Activated CD8-positive, alpha-beta memory T cell treated with anti-CD3 and anti-CD28 coated beads, Interleukin-2, amount 50 U/mL, for 1 hour (primary cell): ENCODE results near the gene TMEM30A.

Source experiments
- DNase-seq: peaks from one replicate; pipeline ENCODE4 v3.0.0-alpha.2; 2020; ENCODE audit errors: extremely low read depth

Gene TMEM30A

DNA sequence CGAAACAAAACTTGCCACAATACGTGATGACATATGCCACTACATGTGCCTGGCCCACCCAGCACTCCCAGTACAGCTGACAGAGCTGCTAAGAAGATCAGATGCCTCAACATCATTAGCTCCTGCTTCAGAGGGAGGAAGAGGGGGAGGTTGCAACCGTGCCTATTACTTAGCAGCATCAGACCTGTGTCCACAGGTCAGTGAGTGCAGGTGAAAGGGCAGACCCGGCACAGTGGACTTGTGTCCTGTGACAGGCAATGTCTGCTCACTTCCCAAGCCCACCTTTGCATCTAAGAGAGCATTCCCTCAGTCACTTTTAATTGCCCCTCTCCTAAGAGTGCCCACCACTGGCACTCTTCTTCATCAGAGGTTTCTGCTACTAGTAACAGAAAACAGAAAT lies 69.3 kb downstream of the TMEM30A start:
- no peak for DNase-seq

GRCh38 chr6:75213732-75214131 lies 70.9 kb downstream of the TMEM30A start:
- no peak for DNase-seq

DNA sequence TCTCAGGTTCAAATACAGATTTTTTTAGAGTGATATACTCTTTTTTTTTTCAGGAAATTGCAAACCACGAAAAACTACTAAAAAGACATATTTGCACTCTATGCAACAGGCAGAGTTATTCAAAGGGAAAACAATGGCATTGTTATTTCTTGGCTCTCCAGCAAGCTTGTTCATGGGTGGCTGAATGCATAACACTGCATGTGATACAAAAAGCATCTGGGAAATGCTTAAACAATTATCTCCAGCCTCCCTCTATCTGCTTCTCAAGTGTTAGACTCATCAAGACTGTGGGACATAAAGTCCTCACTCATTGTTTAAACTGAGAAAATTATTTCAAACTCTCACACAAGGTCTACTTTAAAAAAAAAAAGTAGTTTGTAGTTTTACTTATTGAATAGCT lies 71.5 kb downstream of the TMEM30A start:
- no peak for DNase-seq

DNA sequence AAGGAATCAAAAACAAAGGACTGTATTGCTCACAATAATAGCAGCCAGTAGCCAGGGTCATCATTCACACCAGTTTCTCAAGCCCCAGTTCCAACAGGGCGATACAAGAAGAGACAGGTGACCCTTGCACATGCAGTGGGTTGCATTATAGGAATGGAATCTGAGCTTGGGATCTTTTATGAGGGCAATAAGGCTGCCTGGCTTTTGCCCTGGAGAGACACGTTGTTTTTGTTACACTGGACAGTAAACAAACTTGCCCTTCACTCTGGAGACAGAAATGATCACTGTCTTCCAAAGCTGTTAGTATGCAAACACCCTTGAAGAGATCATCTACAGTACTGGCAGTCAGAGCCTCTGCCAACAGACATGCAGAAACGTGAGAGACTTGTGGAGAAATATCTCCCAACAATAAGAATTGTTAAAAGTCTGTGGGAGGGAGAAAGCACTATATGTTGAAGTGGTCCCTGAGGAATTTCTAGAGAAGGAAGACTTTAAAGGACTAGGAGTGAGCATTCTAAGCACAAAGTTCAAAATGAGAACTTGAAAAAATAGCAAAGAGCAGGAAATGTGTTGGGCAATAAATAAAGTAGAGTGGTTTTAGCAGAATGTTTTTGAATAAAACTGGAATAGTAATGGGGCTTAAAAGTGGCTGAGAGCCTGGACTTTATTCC lies 72.5 kb downstream of the TMEM30A start:
- DNase-seq: no peak

- peak; percentile 29 for DNase-seq
These were observed 73.5 kb downstream of the TMEM30A start for GRCh38 chr6:75210885-75211739.

GRCh38 chr6:75209184-75209723 lies 75.3 kb downstream of the TMEM30A start:
- DNase-seq: no peak

- peak; percentile 33 for DNase-seq
These were observed 76.1 kb downstream of the TMEM30A start for GRCh38 chr6:75208298-75209183.

DNA sequence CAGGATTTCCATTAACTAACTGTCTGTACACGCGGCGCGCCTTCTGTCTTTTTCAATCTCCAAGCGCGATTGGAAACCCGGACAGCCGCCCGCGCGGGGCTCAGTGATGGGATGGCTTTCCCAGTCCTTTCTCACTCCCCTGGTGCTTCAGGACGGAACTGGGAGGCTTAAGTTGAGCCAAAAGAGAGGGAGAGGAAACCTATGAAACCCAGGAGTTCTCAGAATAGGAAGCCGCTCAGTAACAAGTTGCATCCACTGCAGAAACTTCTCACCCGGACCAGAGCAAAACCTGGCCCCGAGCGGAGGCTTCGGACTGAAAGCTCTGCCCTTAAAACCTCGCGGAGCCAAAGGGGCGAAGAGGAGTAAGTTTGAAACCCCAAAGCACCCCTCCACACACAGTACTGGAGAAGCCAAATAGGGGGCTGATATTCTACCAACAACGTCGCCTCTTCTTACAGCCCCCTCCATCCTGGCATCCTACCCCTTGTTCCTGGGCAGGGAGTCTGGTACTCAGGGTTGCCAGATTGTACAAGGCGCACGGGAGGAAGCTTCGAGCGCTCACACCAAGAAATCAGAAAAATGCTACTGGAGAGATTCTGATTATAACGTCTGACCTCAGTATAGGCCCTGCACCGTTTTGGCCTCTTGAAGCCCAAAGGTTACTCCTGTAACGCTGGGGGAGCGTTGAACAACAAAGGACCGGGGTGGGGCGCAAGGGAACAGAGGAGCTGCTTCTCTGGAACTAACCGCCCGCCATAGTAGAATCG lies 77.8 kb downstream of the TMEM30A start:
- no peak for DNase-seq

DNA sequence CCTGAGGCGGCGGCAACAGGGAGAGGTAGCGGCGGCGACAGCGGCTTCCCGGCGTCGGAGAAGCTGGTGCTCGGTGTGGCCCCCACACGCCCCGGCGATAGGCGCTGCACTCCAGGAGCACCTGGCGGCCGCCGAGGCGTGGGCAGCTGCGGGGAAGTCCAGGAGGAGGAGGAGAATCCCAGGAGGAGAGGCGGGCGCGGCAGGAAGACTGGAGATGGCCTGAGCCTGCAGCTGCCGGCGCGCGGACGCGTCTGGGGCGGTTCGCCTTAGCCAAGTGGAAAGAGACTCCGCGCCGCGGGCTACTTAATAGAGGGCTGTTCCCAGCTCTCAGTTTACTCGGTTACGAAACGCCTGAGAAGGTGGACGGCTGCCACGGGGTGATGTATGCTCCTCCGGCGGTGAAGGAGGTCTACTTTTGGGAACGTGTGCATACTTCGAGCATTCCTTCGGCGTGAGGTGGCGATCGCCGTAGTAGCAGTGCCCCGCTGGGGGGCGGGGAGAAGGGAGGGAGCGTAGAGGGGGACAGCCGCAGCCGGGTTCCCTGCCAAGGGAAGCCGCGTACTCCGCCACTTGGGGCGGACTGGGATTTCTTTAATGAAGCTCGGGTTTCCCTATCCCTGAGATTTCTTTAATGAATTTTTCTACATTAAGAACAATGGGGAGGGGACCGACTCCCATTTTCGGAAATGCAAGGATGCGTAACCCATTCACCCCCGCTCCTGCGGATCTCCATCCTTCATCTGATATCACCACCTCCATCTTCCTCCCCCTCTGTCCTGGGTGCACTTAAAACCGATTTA lies 78.6 kb downstream of the TMEM30A start, which contains the start of gene COL12A1:
COL12A1 (minus strand) TSS at position 278 of the 800 bp plus-strand sequence. CDS start 3,261 bp downstream, outside the sequence.
- DNase-seq: no peak

DNA sequence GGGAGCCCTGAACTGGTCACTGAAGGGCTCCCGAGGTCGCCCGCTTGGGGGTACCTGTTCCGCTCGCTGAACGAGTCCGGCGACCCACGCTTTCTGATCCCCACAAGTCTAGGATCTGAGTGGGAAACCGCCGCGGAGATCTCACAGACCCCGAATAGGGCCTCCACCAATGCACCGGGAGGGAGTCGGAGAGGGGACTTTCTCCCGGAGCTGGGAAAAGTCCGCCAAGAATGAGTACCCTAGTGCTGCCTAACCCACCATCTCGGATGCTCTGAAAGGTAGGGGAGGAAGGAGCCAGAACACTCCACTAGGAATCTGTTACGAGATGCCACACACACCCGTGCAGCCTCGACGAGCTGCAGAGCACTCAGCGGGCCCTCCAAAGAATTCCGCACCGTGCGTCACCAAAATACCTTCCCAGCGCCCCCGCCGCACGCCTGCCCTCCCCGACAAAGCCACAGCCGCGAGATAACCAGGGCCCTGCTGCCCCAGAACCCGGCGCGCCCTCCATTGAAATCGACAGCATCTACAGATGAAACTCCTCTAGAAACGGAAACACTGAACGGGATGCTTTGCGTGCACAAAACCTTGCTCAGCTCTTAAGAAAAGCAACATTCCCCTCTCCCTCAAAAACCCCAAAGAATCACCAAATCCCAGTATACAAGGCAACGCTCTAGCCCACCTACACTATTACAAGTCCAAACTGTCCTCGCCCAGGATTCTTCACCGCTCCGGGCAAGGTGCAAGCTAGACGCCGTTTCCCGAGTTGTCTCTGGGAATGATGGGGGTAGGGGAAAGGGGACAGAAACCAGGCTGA lies 79.4 kb downstream of the TMEM30A start:
- DNase-seq: no peak

GRCh38 chr6:75204217-75204958 lies 80.2 kb downstream of the TMEM30A start:
- no peak for DNase-seq

- DNase-seq: no peak
These were observed 80.9 kb downstream of the TMEM30A start for GRCh38 chr6:75203721-75204120.
